HEK293 (cell line): ENCODE measurements around the gene BRCA2.

Experiments used
- CTCF ChIP-seq: fragments of 450-650 bp; formaldehyde crosslinking; IDR thresholded peaks from 2 replicates; pipeline ENCODE4 v1.5.1; 2016; ENCODE audit warnings: missing biosample characterization, missing genetic modification characterization
- GLI4 ChIP-seq: fragments of 450-650 bp; formaldehyde crosslinking; IDR thresholded peaks from 2 replicates; pipeline ENCODE4 v1.5.1; 2016; ENCODE audit warnings: missing biosample characterization, missing genetic modification characterization
- PATZ1 ChIP-seq: fragments of 450-650 bp; formaldehyde crosslinking; IDR thresholded peaks from 2 replicates; pipeline ENCODE4 v1.5.1; 2016; ENCODE audit warnings: missing biosample characterization, missing genetic modification characterization
- PRDM10 ChIP-seq: fragments of 450-650 bp; formaldehyde crosslinking; IDR thresholded peaks from 2 replicates; pipeline ENCODE4 v1.5.1; 2016; ENCODE audit warnings: missing biosample characterization, missing genetic modification characterization
- ZNF148 ChIP-seq: fragments of 450-650 bp; formaldehyde crosslinking; IDR thresholded peaks from 2 replicates; pipeline ENCODE4 v1.5.0; 2017; ENCODE audit warnings: missing biosample characterization, missing genetic modification characterization, borderline replicate concordance
- ZNF394 ChIP-seq: fragments of 450-650 bp; formaldehyde crosslinking; IDR thresholded peaks from 2 replicates; pipeline ENCODE4 v1.5.1; 2016; ENCODE audit warnings: missing biosample characterization, missing genetic modification characterization, mild to moderate bottlenecking, moderate library complexity, borderline replicate concordance

- TF ChIP-seq CTCF (tag by site-specific recombination) = no peak
- TF ChIP-seq ZNF148 (tag by site-specific recombination) = no peak
- no peak for TF ChIP-seq PATZ1 (tag by site-specific recombination)
- no peak for TF ChIP-seq PRDM10 (tag by site-specific recombination)
- no peak for TF ChIP-seq ZNF394
- TF ChIP-seq GLI4 (tag by site-specific recombination) = no peak
Observed at GRCh38 chr13:32309312-32310133, 5.8 kb upstream of the BRCA2 start.
